NCI-H1105 (cell line): Measurements from ENCODE around the gene IGSF8.

Experiments
- DNase-seq: peaks from one replicate; lab custom pipeline; 2025; lab: John Stamatoyannopoulos, UW

The IGSF8 gene

DNA sequence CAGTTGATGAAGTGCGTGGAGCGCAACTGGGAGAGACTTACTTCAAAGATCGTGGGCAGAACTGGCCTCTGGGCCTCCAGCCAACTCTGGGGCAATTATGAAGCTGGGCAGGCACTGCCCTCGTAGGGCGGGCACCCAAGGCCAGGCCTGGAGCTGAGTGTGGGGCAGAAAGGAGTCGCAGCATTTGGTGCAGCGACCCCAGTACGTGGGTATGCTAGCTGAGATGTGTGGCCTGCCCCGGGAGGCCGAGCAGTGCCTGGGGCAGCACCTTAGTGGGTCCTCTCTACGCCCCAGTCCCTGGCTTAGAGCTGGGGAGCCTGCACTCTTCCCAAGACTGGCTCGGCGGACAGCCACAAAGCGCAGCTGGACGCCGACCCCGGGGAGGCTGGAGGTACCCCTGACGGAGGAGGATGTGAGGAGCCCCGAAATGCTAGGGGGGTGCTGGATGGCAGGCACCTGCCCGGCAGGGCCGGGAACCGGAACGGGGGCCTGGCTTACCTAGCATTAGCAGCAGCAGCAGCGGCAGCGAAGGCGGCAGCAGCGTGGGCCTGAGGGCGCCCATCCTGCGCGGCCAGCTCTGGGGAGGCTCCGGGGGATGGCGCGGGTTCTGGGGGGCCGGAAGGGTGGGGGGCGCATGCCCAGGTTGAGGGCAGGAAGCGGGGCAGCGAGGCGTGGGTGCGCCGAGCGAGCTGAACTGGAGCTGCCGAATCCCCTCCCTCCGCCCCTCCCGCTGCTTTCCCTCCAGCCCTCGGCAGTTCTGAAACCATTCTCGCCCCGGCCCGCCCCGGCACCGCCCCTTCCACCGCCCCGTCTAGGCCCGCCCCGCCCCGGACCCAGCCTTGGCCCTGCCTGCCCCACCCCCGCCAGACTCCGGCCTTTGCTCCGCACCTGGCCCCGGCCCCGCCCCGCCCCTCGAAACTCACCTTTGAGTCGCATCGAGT, at the start of gene IGSF8:
Gene IGSF8 (minus strand): TSS at position 709 of the 941 bp plus-strand sequence. CDS start 147 bp downstream, at position 562.
- DNase-seq: peak; percentile 98

- DNase-seq: no peak
Observed at GRCh38 chr1:160148121-160148520, 49.7 kb upstream of the IGSF8 start.

GRCh38 chr1:160146107-160146506, 47.7 kb upstream of the IGSF8 start:
- DNase-seq: no peak

DNA sequence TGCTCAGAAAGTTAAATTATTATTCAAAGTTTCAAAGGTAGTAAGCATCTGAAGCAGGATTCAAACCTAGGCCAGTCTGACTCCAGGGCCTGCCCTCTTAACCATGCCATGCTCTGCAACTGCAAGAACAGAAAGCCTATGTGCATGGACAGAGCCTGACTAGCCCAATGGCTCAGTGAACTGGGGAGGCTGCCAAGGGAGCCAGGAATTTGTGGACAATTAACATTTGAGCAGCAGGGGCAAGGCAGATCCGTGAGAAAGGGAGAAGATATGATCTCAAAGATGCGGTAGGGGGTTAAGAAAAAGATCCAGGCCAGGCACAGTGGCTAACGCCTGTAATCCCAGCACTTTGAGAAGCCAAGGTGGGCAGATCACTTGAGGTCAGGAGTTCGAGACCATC, 46.5 kb upstream of the IGSF8 start:
- DNase-seq: no peak

DNA sequence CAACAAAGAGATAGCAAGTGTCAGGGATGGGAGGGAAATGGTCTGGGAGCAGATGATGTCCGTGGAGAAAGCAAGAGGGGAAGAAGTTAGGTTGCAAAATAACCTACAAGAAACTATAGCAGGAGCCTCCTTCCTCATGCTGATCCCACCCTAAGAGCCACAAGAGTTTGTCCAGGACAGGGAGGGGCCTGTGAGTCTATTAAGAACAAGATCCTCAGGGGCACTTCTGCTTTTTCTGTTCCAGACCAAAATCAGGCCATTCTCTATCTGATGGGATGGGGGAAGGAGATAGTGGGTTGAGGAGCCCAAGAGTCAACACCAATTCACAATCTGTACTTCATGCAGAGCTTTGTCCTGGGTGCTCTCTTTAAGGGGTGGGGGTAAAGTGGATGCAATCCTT, 45.3 kb upstream of the IGSF8 start:
- no peak for DNase-seq

DNA sequence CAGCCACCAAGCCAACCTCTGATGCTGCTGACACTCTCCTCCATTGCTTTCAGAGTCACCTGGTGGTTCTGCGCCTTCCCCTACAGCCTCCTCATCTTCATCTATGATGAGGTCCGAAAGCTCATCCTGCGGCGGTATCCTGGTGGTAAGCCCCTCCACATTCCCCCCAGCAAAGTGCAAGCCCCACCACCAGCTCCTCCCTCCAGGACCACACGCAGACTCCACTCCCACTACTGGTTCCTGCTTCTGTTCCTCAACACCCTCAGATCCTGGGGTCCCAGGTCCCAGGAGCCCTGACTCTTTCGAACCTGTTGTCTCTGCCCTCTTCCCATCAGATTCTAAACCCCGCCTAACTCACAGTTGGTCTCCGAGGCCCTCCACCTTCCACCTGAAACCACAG, 41.4 kb upstream of the IGSF8 start:
- DNase-seq: no peak

DNA sequence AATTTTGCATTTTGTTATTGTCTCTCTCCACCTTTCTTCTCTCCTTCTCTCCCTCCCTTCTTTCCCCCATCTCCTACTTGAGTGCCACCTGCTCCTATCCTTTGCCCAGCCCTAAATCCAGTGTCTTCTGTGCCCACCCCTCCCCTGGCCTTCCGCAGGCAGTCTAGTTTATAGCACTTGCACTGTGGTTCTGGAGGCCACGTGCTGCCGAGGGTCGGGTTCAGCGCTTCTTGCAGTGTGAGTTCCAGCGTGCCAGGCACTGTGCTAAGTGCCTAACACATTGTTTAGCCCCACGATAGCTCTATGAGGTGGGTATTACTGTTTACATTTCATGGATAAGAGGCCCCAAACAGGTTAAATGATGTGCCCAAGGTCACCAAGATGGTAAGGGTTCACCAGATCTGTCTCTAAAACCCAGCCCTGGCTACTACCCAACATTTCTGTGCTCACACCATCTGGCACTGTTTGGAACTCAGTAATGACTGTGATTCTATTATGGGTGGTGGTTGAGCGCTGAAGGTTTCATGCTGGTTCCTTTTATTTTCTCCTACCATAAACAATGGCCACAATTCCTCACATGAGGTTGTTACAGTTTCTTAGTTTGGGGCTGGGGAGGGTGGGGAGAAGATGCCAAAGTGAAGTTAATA, 38.9 kb upstream of the IGSF8 start:
- no peak for DNase-seq

DNA sequence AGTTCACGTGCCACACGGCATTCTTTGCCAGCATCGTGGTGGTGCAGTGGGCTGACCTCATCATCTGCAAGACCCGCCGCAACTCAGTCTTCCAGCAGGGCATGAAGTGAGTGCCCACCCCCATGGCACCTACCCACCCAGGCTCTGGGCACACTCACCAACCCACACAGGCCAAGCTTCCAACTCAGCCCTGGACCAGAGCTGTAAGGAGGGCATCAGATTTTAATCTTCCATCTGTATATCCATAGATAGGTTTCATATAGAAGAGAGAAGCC, 38.4 kb upstream of the IGSF8 start:
- no peak for DNase-seq

DNA sequence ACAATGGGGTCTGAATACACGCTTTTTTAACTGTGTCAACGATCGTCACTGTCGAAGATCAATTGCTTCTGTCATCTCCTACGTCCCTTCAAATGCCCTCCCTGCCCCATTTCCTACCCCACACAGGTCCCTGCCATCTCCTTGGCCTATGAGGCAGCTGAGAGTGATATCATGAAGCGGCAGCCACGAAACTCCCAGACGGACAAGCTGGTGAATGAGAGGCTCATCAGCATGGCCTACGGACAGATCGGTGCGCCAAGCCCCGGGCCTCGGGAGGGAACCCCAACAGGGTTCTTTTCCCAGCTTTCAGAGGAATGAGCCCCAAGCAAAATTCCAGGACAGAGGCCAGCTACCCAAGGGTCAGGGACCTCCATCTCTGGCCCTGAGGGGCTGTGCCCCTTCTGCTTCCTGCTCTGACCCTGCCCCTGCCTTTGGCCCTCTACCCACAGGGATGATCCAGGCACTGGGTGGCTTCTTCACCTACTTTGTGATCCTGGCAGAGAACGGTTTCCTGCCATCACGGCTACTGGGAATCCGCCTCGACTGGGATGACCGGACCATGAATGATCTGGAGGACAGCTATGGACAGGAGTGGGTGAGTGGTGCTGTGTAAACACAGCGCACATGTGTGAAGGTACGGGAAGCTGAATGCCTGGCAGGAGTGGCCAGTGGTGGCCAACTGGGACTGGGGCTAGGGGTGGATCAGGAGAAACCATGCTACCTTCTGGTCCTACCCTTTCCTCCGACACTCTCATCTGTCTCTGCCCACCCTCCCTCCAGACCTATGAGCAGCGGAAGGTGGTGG, 37.9 kb upstream of the IGSF8 start:
- no peak for DNase-seq

DNA sequence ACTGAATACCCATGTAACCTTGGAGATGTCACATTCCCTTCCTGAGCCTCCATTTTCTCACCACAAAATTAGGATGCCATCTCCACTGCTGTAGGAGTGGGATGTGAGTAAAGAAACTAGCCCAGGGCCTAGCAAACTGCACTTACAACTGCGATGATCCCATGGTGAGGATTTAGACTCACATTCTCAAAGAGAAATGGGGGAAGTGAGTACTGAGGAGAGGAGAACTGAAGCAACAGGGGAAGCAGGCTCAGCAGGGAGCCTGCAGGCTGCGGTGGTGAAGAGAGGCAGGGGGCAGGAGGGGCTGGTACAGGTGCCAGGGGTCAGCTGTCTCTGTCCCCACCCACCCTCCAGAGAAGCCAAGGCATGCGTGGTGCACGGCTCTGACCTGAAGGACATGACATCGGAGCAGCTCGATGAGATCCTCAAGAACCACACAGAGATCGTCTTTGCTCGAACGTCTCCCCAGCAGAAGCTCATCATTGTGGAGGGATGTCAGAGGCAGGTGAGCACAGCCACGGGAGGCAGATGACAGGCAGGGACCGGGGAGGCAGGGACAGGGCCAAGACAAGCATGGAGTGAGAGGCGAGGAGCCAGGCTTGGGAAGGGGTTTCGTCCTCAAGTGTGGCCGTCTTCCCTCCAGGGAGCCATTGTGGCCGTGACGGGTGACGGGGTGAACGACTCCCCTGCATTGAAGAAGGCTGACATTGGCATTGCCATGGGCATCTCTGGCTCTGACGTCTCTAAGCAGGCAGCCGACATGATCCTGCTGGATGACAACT, 36.6 kb upstream of the IGSF8 start:
- no peak for DNase-seq

DNA sequence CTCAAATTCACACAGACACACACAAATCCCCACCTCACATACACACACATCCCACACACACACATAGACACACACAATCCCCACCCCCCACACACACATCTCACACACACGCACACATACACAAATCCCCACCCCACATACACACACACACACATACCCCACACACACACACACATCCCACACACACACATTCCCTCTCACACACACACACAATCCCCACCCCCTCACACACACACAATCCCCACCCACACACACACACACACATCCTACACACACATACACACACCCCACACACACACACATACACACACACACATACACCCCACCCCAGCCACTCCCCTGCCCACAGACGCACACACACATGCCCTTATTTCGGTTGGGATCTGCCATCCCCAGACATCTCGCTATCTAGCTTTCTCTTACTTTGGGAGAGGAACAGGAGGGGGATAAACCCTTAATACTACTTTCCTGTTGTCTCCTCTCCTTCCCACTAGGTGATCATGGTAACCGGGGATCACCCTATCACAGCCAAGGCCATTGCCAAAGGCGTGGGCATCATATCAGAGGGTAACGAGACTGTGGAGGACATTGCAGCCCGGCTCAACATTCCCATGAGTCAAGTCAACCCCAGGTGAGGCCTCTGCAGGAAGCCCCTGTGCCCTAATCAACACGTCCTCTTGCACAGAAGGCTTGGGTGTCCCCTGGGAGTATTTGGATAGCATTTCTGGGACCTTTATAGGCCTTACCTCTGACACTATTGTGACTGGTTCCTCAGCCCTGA, 35.8 kb upstream of the IGSF8 start:
- no peak for DNase-seq

DNA sequence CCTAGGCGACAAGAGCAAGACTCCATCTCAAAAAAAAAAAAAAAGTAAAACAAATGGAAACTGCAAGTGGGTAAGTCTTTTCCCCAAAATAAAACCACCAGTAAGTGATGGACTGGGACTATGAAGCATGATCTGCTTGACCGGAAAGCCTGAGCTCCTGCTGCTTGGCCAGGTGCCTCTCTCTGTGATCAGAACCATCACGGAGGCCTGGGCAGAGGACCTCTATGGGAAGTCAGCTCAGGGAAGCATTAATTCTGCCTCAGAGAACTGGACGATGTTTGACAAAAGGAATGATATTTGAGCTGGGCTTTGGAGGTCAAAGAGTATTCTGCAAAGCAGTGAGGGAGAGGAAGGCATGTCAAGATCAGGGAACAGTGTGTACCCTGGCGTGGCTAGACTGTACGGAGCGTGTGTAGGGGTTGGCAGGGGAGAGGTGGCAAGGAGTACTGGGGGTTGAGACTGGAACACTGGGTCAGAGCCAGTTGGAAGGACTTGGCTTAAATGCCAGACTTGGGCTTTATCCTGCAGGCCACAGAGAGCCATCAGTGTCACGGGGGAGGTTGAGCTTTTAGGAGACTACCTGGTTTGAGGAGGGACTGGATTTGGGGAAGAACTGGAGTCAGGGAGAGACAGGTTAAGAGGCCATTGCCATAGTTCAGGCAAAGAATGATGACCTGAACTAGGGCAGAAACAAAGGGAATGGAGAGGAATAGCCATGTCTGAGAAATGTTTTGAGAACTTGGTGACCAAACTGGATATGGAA, 33.6 kb upstream of the IGSF8 start:
- no peak for DNase-seq

- DNase-seq: no peak
Observed at GRCh38 chr1:160130939-160131338, 32.5 kb upstream of the IGSF8 start.

- no peak for DNase-seq
Observed at GRCh38 chr1:160130486-160130885, 32.1 kb upstream of the IGSF8 start.

- no peak for DNase-seq
Observed at GRCh38 chr1:160129966-160130365, 31.5 kb upstream of the IGSF8 start.

DNA sequence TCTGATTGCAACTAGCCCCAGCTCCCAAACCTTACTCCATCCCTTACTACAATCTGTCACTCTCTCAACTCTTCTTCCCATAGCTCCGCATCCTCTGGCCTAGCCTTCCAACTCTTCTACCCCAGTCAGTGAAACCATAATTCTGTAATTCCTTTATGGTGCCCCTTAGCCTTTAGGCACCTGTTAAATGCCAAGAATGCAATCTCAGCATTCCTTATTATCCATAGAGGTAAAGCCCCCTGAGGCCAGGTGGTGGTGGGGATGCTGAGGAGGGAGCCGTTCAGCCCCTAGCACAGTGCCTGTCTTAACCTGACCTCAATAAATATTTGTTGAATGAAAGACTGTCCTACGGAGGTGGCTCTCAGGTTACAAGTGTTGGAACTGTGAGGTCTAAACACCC, 31.1 kb upstream of the IGSF8 start:
- DNase-seq: no peak

- no peak for DNase-seq
Observed at GRCh38 chr1:160129046-160129445, 30.6 kb upstream of the IGSF8 start.

- DNase-seq: no peak
Observed at GRCh38 chr1:160128636-160129035, 30.2 kb upstream of the IGSF8 start.

DNA sequence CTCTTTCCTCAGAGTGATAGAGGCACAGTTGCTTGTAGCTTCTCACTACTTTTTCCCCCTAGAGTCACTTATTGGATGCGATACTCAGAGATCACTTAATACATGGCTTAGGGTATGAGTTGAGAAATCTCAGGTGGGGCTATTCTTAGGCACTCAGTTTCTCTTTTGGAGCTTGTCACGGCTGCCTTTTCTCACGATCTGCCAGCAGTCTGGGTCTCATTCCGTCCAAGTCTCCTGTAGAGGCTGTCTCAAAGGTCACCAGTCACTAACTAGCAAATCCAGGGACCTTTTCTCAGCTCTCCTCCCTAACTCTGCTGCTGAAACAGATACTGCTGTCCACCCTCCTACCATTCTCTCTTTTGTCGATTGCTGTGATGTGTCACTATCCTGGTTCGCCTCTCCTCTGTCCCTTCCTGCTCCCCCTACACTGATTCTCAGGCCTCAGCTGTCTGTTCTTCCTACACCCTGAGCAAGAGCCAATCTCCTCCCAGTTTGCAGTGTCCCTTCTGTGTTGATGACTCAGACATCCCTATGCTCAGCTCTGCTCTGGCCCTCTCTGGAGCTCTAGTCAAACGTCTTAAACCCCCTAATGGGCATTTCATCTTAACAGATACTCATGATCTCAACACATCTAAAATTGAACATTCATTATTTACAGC, 29.6 kb upstream of the IGSF8 start:
- DNase-seq: no peak

DNA sequence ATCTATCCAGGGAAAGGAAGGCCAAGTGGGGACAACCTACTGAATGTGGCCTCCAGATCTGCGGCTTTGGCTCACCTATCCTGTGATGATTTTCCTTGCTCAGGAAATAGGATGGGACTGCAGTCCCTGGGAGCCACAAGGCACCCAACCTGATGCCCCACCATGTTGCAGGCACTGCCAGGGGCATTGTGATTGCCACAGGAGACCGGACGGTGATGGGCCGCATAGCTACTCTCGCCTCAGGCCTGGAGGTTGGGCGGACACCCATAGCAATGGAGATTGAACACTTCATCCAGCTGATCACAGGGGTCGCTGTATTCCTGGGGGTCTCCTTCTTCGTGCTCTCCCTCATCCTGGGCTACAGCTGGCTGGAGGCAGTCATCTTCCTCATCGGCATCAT, 29.0 kb upstream of the IGSF8 start:
- no peak for DNase-seq
